ENCODE measurements around the gene NAV2. TPM values are rescaled to one million over a fixed set of nuclear protein-coding genes. Genes with fewer than 3 reads are reported as not detected.

Gene NAV2
- total RNA-seq, 1 experiment from 2014 or later: 2.1 TPM

DNA sequence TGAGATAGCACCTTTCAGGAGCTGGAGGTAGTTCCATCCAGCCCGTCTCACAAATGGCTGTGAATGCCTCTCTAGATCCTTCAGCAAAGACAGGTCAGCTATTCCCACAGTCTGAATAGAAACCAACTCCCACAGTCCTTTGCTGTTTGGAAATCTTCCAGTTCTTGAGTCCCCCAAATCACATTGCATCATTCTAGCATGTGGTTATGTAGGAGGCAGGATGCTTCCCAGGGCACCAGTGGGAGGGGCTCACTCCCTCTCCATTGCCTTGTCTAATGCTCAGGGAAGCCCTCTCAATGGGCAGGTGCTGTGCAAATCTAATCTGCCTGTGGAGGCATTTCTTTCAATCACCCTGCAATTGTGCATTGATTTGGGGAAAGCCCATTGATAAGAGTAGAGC lies 14.6 kb downstream of the NAV2 start:
- CTCF ChIA-PET: no interaction called here

More for the DNA sequence above, 14.6 kb downstream of the NAV2 start:
- Histone ChIP-seq H3K4me3 (replicated peaks in 1 of 2; ENCODE audit: low read depth in 1 of 2, low read length in 2 of 2) (no peak overlapping the region), H3K9me2 (ENCODE audit: insufficient read depth) (no peaks in the 10 kb centered on the region), H3K79me2 (ENCODE audit: insufficient read depth, low read length) (no peaks in the 10 kb centered on the region), H3K36me3 (ENCODE audit: control insufficient read depth in 1 of 2, insufficient read depth in 2 of 2, low read length in 2 of 2) (no peaks in the 10 kb centered on the region), H3K9ac (ENCODE audit: low read length) (no peak overlapping the region), H3K27me3 (ENCODE audit: insufficient read depth, low read length) (no peaks in the 10 kb centered on the region), H3K4me1 (ENCODE audit: control insufficient read depth in 1 of 2, insufficient read depth in 2 of 2, low read length in 2 of 2) (peaks cover 27 to 37% of the 10 kb centered on the region in 2 experiments), H4K20me1 (ENCODE audit: insufficient read depth) (no peaks in the 10 kb centered on the region), H3K27ac (ENCODE audit: low read depth, low read length) (no peak overlapping the region), H3K9me3 (ENCODE audit: control insufficient read depth in 1 of 2, insufficient read depth in 1 of 2, low read depth in 1 of 2, low read length in 2 of 2) (no peaks in the 10 kb centered on the region), H2AFZ (ENCODE audit: low read depth, low read length, poor library complexity, severe bottlenecking) (no peak overlapping the region), H3K4me2 (ENCODE audit: low read length) (no peak overlapping the region)
- no peak for ATAC-seq
- TF ChIP-seq, protein P1, sequence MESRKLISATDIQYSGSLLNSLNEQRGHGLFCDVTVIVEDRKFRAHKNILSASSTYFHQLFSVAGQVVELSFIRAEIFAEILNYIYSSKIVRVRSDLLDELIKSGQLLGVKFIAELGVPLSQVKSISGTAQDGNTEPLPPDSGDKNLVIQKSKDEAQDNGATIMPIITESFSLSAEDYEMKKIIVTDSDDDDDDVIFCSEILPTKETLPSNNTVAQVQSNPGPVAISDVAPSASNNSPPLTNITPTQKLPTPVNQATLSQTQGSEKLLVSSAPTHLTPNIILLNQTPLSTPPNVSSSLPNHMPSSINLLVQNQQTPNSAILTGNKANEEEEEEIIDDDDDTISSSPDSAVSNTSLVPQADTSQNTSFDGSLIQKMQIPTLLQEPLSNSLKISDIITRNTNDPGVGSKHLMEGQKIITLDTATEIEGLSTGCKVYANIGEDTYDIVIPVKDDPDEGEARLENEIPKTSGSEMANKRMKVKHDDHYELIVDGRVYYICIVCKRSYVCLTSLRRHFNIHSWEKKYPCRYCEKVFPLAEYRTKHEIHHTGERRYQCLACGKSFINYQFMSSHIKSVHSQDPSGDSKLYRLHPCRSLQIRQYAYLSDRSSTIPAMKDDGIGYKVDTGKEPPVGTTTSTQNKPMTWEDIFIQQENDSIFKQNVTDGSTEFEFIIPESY (IDR thresholded peaks at IDR 0.05; ENCODE audit: extremely low read depth, insufficient replicate concordance, low read length): no peak
- no peak for TF ChIP-seq SIN3A (IDR thresholded peaks at IDR 0.05; ENCODE audit: low read depth)
- no peak for TF ChIP-seq EGR1 (IDR thresholded peaks at IDR 0.05; ENCODE audit: low read depth)
- TF ChIP-seq, protein P2, sequence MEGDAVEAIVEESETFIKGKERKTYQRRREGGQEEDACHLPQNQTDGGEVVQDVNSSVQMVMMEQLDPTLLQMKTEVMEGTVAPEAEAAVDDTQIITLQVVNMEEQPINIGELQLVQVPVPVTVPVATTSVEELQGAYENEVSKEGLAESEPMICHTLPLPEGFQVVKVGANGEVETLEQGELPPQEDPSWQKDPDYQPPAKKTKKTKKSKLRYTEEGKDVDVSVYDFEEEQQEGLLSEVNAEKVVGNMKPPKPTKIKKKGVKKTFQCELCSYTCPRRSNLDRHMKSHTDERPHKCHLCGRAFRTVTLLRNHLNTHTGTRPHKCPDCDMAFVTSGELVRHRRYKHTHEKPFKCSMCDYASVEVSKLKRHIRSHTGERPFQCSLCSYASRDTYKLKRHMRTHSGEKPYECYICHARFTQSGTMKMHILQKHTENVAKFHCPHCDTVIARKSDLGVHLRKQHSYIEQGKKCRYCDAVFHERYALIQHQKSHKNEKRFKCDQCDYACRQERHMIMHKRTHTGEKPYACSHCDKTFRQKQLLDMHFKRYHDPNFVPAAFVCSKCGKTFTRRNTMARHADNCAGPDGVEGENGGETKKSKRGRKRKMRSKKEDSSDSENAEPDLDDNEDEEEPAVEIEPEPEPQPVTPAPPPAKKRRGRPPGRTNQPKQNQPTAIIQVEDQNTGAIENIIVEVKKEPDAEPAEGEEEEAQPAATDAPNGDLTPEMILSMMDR (IDR thresholded peaks at IDR 0.05 in 2 of 3, conservative IDR thresholded peaks at IDR 0.05 in 1 of 3; ENCODE audit: borderline replicate concordance in 1 of 3, insufficient read depth in 1 of 3, low read depth in 2 of 3, low read length in 2 of 3): no peak
- TF ChIP-seq, protein P3, sequence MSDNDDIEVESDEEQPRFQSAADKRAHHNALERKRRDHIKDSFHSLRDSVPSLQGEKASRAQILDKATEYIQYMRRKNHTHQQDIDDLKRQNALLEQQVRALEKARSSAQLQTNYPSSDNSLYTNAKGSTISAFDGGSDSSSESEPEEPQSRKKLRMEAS (IDR thresholded peaks at IDR 0.05): no peak; the same call in 1 of the 2 replicates
- no peak for TF ChIP-seq CEBPB (IDR thresholded peaks at IDR 0.05; ENCODE audit: low read depth)
- no peak for TF ChIP-seq EZH2 (IDR thresholded peaks at IDR 0.05)
- no peak for TF ChIP-seq TCF7L2 (IDR thresholded peaks at IDR 0.05; ENCODE audit: borderline replicate concordance, extremely low read depth, insufficient read depth, insufficient read length)
- TF ChIP-seq SP1 (IDR thresholded peaks at IDR 0.05; ENCODE audit: low read depth): no peak
- POLR2A ChIA-PET: no interaction called here
- RAD21 ChIA-PET (ENCODE audit: low non-redundant PET in 1 of 2, low total read pairs in 2 of 2, uncharacterized antibody in 2 of 2, unreplicated experiment in 2 of 2): no interaction called here
- no TSS peak for BruUV-seq (replicated peaks)
- DNase-seq (ENCODE audit: low read depth, low spot score): no peak
- intact Hi-C loops (cut with micrococcal nuclease): no loop called here

All from HCT116 (cell line).